ENCODE measurements around the gene ESCO1. TPM values are rescaled to one million over a fixed set of nuclear protein-coding genes. Genes with fewer than 3 reads are reported as not detected.

ESCO1 gene
- total and polyA plus RNA-seq, 8 donors: 5.3 to 10.5 (median 6.4) TPM

- H3K27ac ChIP-seq: no peak overlapping the region
- H3K4me3 ChIP-seq: no peak overlapping the region
- H3K27me3 ChIP-seq: no peaks in the 10 kb centered on the region
- no peak for ATAC-seq
- H3K4me1 ChIP-seq: no peaks in the 10 kb centered on the region
- WGBS, 2 donors: 81 to 90% methylated on average over 13 of the region's 13 CpGs
- H3K9me3 ChIP-seq: no peaks in the 10 kb centered on the region
- intact Hi-C loops (cut with DNase I): no loop called here
- FAIRE-seq: no peak
- TF ChIP-seq CTCF (IDR thresholded peaks at IDR 0.05): no peak
- no peaks in the 10 kb centered on the region for H3K36me3 ChIP-seq
- DNase-seq: no peak
Observed at GRCh38 chr18:21507913-21508701, 92.4 kb downstream of the ESCO1 start.

- Histone ChIP-seq H3K36me3 (no peaks in the 10 kb centered on the region), H3K27ac (no peak overlapping the region), H3K4me1 (no peaks in the 10 kb centered on the region), H3K27me3 (no peaks in the 10 kb centered on the region), H3K9me3 (no peaks in the 10 kb centered on the region), H3K4me3 (no peak overlapping the region)
- no peak for TF ChIP-seq CTCF (IDR thresholded peaks at IDR 0.05)
- ATAC-seq (no peak), DNase-seq (no peak), FAIRE-seq (no peak)
- 79 to 88% methylated on average over 7 of the region's 7 CpGs for WGBS, 2 donors
- intact Hi-C loops (cut with DNase I): no loop called here
Observed at GRCh38 chr18:21502661-21503060, 97.8 kb downstream of the ESCO1 start.

GRCh38 chr18:21499997-21500396 is 100.5 kb downstream of the ESCO1 start:
- ATAC-seq (no peak), DNase-seq (peak in 1 of 6 donors; percentile 45), FAIRE-seq (no peak)
- intact Hi-C loops (cut with DNase I): no loop called here
- Histone ChIP-seq H3K4me1 (no peaks in the 10 kb centered on the region), H3K27ac (no peak overlapping the region), H3K36me3 (no peaks in the 10 kb centered on the region), H3K27me3 (no peaks in the 10 kb centered on the region), H3K4me3 (no peak overlapping the region), H3K9me3 (no peaks in the 10 kb centered on the region)
- TF ChIP-seq CTCF (IDR thresholded peaks at IDR 0.05): no peak
- 75 to 82% methylated on average over 16 of the region's 16 CpGs for WGBS, 2 donors

GRCh38 chr18:21496277-21496835 is 104.1 kb downstream of the ESCO1 start:
- no peak for ATAC-seq
- intact Hi-C loops (cut with DNase I): no loop called here
- WGBS, 2 donors: 46 to 57% methylated on average over 12 of the region's 12 CpGs
- no peaks in the 10 kb centered on the region for H3K36me3 ChIP-seq
- H3K4me3 ChIP-seq: no peak overlapping the region
- TF ChIP-seq CTCF (IDR thresholded peaks at IDR 0.05): no peak
- FAIRE-seq: no peak
- H3K9me3 ChIP-seq: no peaks in the 10 kb centered on the region
- no peak overlapping the region for H3K27ac ChIP-seq
- H3K27me3 ChIP-seq: no peaks in the 10 kb centered on the region
- no peak for DNase-seq
- no peaks in the 10 kb centered on the region for H3K4me1 ChIP-seq

- Histone ChIP-seq H3K9me3 (no peaks in the 10 kb centered on the region), H3K36me3 (no peaks in the 10 kb centered on the region), H3K27me3 (no peaks in the 10 kb centered on the region), H3K4me3 (no peak overlapping the region), H3K27ac (no peak overlapping the region), H3K4me1 (no peaks in the 10 kb centered on the region)
- WGBS, 2 donors: 63 to 69% methylated on average over 4 of the region's 4 CpGs
- intact Hi-C loops (cut with DNase I): no loop called here
- ATAC-seq (no peak), DNase-seq (no peak), FAIRE-seq (no peak)
- TF ChIP-seq CTCF (IDR thresholded peaks at IDR 0.05): no peak
Observed at GRCh38 chr18:21490748-21491147, 109.8 kb downstream of the ESCO1 start.

Measured in pancreas (tissue), 10 donors.